ENCODE measurements around the gene ATP10A.

DNA sequence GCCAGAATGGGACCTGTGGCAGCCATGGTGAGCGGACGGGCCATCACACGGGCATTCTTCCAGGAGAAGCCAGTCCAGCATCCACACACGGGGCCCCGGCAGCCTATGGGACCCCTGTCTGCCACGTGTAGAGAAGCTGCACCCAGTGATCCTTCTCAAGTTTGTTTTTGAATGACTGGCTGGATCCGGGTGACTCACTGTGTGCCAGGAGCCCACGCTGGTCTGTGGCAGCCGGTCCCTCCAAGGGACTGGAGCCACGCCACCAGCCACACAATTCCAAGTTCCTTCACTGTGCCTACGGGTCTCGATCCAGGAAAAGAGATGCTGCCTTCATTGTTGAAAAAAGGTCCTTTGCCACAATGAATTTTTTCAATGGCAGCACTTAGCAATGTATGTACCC, 58.1 kb downstream of the ATP10A start:
- TF ChIP-seq, protein P1, sequence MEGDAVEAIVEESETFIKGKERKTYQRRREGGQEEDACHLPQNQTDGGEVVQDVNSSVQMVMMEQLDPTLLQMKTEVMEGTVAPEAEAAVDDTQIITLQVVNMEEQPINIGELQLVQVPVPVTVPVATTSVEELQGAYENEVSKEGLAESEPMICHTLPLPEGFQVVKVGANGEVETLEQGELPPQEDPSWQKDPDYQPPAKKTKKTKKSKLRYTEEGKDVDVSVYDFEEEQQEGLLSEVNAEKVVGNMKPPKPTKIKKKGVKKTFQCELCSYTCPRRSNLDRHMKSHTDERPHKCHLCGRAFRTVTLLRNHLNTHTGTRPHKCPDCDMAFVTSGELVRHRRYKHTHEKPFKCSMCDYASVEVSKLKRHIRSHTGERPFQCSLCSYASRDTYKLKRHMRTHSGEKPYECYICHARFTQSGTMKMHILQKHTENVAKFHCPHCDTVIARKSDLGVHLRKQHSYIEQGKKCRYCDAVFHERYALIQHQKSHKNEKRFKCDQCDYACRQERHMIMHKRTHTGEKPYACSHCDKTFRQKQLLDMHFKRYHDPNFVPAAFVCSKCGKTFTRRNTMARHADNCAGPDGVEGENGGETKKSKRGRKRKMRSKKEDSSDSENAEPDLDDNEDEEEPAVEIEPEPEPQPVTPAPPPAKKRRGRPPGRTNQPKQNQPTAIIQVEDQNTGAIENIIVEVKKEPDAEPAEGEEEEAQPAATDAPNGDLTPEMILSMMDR (IDR thresholded peaks at IDR 0.05; ENCODE audit: low read length): no peak
- TF ChIP-seq EZH2phosphoT487 (IDR thresholded peaks at IDR 0.05; ENCODE audit: low read length) (no peak), EZH2 (optimal IDR thresholded peaks at IDR 0.05; ENCODE audit: low read depth, low read length) (no peak)

Data from MM.1S (cell line).